ENCODE data around the gene FAM118A.
"Not testable (repeated sequence)": the region's sequence is repeated elsewhere in the genome, so short reads cannot be mapped to it uniquely, and the experiment has no call there.

The FAM118A gene

DNA sequence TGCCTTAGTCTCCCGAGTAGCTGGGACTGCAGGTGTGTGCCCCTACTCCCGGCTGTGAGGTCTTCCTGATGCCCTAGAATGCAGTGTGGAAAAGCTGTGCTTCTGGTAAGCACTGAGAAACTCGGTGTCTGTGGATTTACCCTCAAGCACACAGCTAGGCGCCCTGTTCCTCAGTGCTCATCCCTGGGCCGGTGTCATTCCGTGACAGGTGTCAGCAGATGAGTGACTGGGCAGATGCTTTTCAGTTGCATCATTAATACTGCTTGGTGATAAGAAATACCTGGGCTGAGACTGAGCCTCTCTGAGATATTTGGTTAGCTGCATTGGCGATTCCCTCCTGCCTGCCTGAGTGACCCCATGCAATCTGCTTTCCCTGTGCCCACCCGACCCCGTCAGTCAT is 21.8 kb downstream of the FAM118A start:
- DNase-seq (ENCODE audit: low spot score) = no peak

DNA sequence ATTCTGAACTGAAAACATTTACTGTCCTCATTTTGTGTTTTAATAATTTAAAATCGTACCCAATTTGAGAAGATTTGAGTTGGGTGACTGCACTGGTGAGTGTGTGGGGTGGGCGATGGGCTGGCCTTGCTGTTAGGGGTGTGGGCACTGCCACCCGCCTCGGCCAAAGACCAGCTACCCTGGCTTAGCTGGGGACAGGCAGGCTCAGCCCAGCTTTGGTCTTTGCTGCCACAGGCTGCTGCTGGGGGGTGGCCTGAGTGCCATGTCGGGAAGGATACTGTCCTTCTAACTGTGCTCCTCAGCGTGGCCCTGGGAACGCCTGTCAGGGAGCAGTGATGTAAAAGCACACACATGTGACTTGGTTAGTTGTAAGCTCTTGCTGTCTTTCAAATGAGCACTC is 22.3 kb downstream of the FAM118A start:
- DNase-seq (ENCODE audit: low spot score) = no peak

DNA sequence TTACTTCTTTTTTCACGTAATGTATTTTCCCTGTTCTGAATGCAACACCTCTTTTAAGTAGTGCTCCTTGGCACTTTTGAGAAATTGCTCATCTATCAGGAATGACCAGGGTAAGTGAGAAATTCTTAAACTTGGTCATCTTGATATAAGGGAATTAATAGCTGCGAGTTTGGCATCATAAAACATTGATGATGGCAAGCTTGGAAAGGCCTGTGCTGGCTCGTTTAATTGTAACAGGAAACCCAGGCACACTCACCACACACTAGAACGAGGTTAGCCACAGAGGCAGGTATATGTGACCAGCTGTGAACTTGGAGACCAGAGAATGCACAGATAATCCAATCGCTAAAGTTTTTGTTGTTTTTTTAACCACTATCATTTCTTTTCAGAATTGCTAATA is 24.3 kb downstream of the FAM118A start:
- DNase-seq (ENCODE audit: low spot score) = no peak

DNA sequence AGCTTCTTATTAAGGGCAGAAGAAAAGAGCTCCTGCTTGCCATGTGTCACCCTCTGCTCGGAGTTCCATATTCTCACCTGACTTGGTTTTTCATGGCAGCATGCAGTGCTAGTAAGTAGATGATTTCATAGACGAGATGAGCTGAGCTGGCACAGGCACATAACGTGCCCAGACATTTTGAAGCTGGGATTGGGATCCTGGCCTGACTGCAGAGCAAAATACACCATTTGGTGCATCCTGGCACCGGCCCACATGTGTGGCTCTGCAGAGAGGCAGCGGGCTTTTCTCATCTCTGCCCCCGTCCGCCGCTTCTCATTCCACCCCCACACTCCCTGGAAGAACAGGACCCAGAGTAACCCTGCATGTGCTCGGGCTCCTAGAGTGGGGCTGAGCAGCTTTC is 24.8 kb downstream of the FAM118A start:
- DNase-seq (ENCODE audit: low spot score) = no peak

GRCh38 chr22:45335021-45335818 is 25.5 kb downstream of the FAM118A start:
- no peak for DNase-seq (ENCODE audit: low spot score)

DNA sequence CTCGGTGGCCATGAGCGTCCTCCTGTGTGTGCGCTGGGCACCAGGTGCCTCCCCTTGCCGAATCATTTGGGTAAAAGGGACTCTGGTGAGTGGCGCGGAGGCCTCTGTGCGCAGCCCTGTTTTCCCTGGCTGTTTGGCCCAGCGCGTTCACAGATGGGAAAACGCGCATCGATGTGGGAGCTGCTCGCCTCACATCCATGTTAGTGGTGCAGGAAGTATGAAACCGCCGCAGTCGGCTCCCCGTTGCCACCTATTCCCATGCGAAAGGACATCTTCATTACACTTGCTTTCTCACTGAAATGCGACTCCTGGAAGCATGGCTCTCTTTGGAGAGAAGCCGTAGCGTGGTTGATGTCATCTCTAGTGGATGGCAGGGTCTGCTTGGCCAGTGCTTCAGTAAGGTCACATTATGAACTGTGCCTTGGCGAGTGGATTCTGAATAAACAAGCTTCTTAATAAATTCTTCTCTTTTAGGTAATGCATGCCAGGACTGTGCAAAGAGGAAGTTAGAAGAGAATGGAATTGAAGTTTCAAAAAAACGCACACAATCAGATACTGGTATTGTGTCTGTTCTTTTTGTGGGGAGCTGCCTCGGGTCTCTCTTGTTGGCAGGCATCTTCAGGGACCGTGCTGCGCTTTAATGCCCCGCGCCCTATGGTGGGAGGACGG is 26.3 kb downstream of the FAM118A start:
- DNase-seq (ENCODE audit: low spot score) = no peak

GRCh38 chr22:45336971-45337431 is 27.3 kb downstream of the FAM118A start:
- no peak for DNase-seq (ENCODE audit: low spot score)

DNA sequence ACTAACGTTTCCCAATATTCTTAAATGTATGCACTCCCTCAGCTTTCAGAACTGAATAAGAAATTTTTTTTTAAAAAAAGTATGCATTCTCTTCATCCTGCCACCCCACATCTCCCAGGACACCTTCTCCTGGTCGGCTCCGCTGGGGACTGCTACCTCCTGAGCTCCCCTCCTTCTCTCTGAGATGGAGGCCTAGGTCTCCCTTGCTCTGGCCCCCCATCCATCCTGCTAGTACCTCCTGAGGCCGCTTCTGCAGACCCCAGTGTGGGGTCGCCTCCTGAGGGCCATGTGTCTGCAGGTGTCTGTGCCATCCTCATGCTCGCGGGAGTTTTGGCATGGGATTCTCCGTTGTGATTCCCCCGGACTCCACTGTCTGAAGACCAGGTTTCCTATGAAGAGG is 27.8 kb downstream of the FAM118A start:
- no peak for DNase-seq (ENCODE audit: low spot score)

GRCh38 chr22:45338795-45339194 is 29.1 kb downstream of the FAM118A start:
- DNase-seq (ENCODE audit: low spot score) = no peak

DNA sequence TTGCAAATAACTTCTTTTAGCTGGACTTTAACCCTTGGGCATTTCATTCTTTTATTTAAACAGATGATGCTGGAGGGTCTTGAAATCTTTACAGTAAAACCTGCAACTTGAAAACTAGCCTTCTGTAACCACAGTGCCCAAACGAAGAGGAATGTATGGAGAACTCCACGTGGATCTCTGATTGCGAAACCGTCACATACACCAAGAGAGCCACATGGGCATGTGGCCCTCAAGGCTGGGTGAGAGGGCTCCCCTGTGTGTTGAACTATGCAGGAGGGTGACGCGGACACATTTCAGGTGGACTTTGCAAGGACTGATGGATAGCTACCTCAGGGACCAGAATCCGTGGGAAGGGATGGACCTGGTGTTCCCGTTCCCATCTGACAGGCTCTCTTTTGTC is 30.6 kb downstream of the FAM118A start:
- DNase-seq (ENCODE audit: low spot score) = no peak

GRCh38 chr22:45341498-45341897 is 31.8 kb downstream of the FAM118A start:
- DNase-seq (ENCODE audit: low spot score) = no peak

GRCh38 chr22:45343143-45343542 is 33.4 kb downstream of the FAM118A start:
- no peak for DNase-seq (ENCODE audit: low spot score)

DNA sequence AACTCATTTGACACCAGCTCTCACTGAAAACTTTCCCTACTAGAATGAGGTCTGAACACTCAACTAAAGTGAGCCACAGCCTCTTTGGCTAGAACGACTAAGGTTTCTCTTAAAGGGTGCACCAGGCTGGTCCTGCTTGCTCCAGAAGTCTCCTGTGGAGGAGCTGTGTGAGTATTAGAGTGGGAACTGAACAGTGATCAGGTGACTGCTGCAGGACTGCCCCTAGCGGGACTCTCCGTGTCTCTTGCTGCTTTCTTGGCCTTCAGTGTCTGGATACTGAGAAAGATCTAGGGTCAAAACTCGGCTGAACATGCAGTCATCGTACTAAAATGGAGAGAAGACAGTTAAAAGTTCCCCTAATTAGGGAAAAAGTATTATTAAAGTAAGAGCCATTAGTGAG is 34.6 kb downstream of the FAM118A start:
- DNase-seq (ENCODE audit: low spot score) = no peak

GRCh38 chr22:45349916-45350315 is 40.2 kb downstream of the FAM118A start:
- no peak for DNase-seq (ENCODE audit: low spot score)

- DNase-seq (ENCODE audit: low spot score) = no peak
Measured at GRCh38 chr22:45351956-45352355, 42.2 kb downstream of the FAM118A start.

- not testable (repeated sequence) for DNase-seq (ENCODE audit: low spot score)
Measured at GRCh38 chr22:45352757-45353156, 43.0 kb downstream of the FAM118A start.

DNA sequence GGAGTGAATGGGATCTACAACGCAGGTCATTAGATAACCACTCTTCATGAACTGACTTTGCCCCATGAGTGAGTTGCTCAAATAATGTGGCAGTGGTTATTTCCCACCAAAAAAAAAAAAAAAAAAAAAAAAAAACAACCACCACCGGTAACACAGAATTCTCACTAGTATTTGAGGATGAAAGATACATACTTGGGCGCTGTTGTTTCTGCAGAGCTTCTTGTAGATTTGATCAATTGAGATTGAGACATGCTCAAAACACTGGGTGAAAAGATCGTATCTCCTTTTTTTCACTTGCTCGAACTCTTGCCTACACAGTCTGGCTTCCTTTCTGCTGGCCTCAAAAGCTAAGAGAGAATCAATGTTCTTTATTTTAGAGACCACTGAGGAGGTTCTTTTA is 44.1 kb downstream of the FAM118A start:
- DNase-seq (ENCODE audit: low spot score) = no peak

DNA sequence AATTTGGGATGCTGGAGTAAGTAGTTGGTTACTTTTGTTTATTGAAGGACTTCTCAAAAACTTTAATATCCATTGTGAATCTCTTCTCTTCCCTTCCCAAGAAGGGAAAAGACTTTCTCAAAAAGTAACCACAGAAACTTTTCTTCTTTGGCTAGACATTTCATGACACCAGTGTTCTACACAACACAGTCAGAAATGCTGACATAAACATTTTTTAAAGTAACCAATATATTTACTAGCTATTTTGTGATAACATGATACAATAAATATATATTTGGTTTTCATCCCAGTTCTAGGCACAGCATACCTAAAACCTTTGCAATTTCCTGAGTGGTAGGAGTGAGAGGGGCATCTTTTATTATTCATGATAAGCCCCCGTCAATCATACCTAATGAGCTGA is 47.8 kb downstream of the FAM118A start:
- no peak for DNase-seq (ENCODE audit: low spot score)

DNA sequence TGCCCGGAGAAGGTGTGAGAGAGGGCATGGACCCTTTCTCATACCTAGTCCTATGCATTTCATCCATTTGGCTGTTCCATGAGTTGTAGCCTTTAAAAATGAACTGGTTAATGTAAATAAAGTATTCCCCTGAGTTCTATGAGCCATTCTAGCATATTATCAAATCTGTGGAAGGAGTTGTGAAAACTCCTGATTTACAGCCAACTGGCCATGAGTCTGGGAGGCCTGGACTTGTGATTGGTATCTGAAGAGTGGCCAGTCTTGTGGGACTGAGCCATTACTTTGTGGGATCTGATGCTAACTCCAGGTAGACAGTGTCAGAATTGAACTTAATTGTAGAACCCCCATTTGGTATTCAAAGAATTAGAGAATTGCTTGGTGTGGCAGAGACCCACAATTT is 48.4 kb downstream of the FAM118A start:
- DNase-seq (ENCODE audit: low spot score) = no peak

DNA sequence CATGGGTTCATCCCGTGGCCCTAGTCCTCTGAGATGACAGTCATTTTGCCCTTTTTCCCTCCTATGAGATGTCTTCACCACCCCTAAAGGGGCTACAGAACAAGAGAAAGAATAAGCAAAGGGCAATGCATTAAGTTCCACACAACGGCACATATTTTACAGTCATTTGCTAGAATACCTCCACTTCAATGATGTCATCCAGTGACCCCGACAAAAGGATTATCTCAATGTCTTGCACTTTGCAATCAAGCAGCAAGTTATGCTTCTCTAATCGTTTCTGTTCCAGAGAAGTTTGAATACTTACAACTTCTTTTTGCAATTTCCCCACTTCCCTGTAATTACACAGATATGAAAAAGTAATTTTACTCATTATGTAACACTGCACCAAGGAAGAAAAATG is 49.9 kb downstream of the FAM118A start:
- no peak for DNase-seq (ENCODE audit: low spot score)

- no peak for DNase-seq (ENCODE audit: low spot score)
Measured at GRCh38 chr22:45366713-45367112, 57.0 kb downstream of the FAM118A start.

- not testable (repeated sequence) for DNase-seq (ENCODE audit: low spot score)
Measured at GRCh38 chr22:45373592-45373991, 63.9 kb downstream of the FAM118A start.

GRCh38 chr22:45376009-45376408 is 66.3 kb downstream of the FAM118A start:
- no peak for DNase-seq (ENCODE audit: low spot score)

GRCh38 chr22:45376703-45377102 is 67.0 kb downstream of the FAM118A start:
- DNase-seq (ENCODE audit: low spot score) = no peak
